Heart left ventricle (tissue), 13 donors: ENCODE measurements around the gene SLC39A10.

Source experiments
- POLR2A ChIP-seq, 2 donors: fragments of 450-650 bp; IDR thresholded peaks; one replicate each; pipeline ENCODE4 v1.6.1; 2017; ENCODE audit warnings: antibody characterized with exemption in 2 of 2, mild to moderate bottlenecking in 2 of 2, moderate library complexity in 2 of 2
- TF ChIP-seq, protein P1 (sequence below), 12 donors: fragments of 200-600 bp; sonication (generic) in 4 of 12; IDR thresholded peaks; one replicate each; pipeline versions ENCODE4 v1.5.0 to v1.8.0; 2018 to 2022; ENCODE audit warnings: antibody characterized with exemption in 12 of 12, mild to moderate bottlenecking in 5 of 12
- donor health status: ischemic (EF 13 %, LVEDD 7.1; RV severe dilation, severe dysfunction).
- donor health status: DM: no; HTN: yes; CAD: no.
- donor health status: DM: no; HTN: no; CAD: no.
- donor health status: ischemic (EF 25% LVEDD 6.9; RV normal size, moderate dysfunction).
- donor health status: ischemic (EF 25% LVEDD 5.7; RV mildly dilated, moderate dysfunction).
- donor health status: ischemic (EF 35%, LVEDD 5.7; RV mildly dilated, moderate dysfunction).
- donor health status: nonischemic (EF 11% LVEDD 7.7; RV severe dilation, severe dysfunction).
- donor health status: DM: yes; HTN: yes; CAD: no.
- donor health status: PGD.
- donor health status: ischemic (EF 29% LVEDD 5.4; RV normal size, mild dysfunction).
- donor health status: nonischemic (EF 23%, LVEDD 6.1; RV moderate dilation, normal function).

DNA sequence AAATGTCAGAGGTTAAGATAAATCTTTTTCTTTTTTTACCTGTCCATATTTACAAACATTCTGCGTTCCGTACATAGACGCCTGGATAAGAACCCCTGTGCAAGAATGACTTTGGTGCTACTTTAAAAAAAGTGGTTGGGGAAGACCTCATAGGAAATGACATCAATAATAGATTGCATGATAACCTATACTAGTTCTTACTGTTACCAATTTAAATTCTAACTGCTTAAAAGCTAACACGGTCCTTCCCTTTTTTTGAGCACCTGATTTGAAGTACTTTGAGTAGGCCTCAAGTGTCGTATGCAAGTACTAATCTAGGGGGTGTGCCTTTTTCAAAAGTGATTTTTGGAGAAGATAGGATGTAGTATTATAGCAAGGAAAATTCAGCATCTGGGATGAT, 2.1 kb downstream of the SLC39A10 start:
- TF ChIP-seq POLR2A (IDR thresholded peaks at IDR 0.05): no peak
- TF ChIP-seq, protein P1, sequence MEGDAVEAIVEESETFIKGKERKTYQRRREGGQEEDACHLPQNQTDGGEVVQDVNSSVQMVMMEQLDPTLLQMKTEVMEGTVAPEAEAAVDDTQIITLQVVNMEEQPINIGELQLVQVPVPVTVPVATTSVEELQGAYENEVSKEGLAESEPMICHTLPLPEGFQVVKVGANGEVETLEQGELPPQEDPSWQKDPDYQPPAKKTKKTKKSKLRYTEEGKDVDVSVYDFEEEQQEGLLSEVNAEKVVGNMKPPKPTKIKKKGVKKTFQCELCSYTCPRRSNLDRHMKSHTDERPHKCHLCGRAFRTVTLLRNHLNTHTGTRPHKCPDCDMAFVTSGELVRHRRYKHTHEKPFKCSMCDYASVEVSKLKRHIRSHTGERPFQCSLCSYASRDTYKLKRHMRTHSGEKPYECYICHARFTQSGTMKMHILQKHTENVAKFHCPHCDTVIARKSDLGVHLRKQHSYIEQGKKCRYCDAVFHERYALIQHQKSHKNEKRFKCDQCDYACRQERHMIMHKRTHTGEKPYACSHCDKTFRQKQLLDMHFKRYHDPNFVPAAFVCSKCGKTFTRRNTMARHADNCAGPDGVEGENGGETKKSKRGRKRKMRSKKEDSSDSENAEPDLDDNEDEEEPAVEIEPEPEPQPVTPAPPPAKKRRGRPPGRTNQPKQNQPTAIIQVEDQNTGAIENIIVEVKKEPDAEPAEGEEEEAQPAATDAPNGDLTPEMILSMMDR (IDR thresholded peaks at IDR 0.05): no peak
